Endothelial cell (in vitro differentiated cells): Measurements from ENCODE around the gene MARK3. TPM values are rescaled to one million over a fixed set of nuclear protein-coding genes. Genes with fewer than 3 reads are reported as not detected.
A peak's percentile ranks its signal among the peaks of the same experiment; 100 is the strongest.

Experiments
- DNase-seq: peaks from one replicate; pipeline ENCODE4 v3.0.0; 2021; ENCODE audit warnings: low spot score
- H3K27ac Mint-ChIP-seq: one replicate; pipeline ENCODE4 v1.8.0; 2021; ENCODE audit warnings: mixed read lengths, inconsistent platforms; ENCODE audit not compliant: unreplicated experiment
- H3K27me3 Mint-ChIP-seq: one replicate; pipeline ENCODE4 v1.8.0; 2021; ENCODE audit warnings: mild to moderate bottlenecking, moderate library complexity, mixed read lengths, inconsistent platforms; ENCODE audit not compliant: unreplicated experiment
- H3K36me3 Mint-ChIP-seq: one replicate; pipeline ENCODE4 v1.8.0; 2021; ENCODE audit warnings: mild to moderate bottlenecking, low read depth, mixed read lengths, inconsistent platforms; ENCODE audit not compliant: unreplicated experiment
- H3K4me1 Mint-ChIP-seq: one replicate; pipeline ENCODE4 v1.8.0; 2021; ENCODE audit warnings: mild to moderate bottlenecking, mixed read lengths, inconsistent platforms; ENCODE audit not compliant: unreplicated experiment
- H3K4me3 Mint-ChIP-seq: one replicate; pipeline ENCODE4 v1.8.0; 2021; ENCODE audit warnings: mild to moderate bottlenecking, mixed read lengths, inconsistent platforms; ENCODE audit not compliant: unreplicated experiment
- H3K9me3 Mint-ChIP-seq: one replicate; pipeline ENCODE4 v1.8.0; 2021; ENCODE audit warnings: mixed read lengths, inconsistent platforms; ENCODE audit not compliant: unreplicated experiment
- CTCF ChIP-seq: fragments of 200-600 bp; sonication (generic); IDR thresholded peaks from one replicate; pipeline ENCODE4 v1.5.0; 2021; ENCODE audit warnings: antibody characterized with exemption; ENCODE audit not compliant: unreplicated experiment
- total RNA-seq: library from RNA; stranded (reverse); fragmentation: NEBNext Ultra II Directional; extraction: Animal tissue kit (Norgen Biotek cat#: 25700); gene quantifications from one replicate; pipeline ENCODE4 v1.2.1, GENCODE V29; 2021; ENCODE audit not compliant: unreplicated experiment

The MARK3 gene
- total RNA-seq, 1 donor from 2014 or later = 70.8 TPM

GRCh38 chr14:103340480-103341212, 44.6 kb upstream of the MARK3 start:
- no peak for DNase-seq
- H3K36me3 Mint-ChIP-seq = peaks cover 75% of the 10 kb centered on the region
- H3K4me1 Mint-ChIP-seq = peaks cover 22% of the 10 kb centered on the region
- H3K9me3 Mint-ChIP-seq = no peaks in the 10 kb centered on the region
- H3K27me3 Mint-ChIP-seq = peaks cover 6% of the 10 kb centered on the region
- peak overlapping the region; percentile 9 for H3K4me3 Mint-ChIP-seq
- no peak for TF ChIP-seq CTCF
- H3K27ac Mint-ChIP-seq = no peak overlapping the region

GRCh38 chr14:103341250-103342129, 43.7 kb upstream of the MARK3 start:
- peaks cover 15% of the 10 kb centered on the region for H3K4me1 Mint-ChIP-seq
- TF ChIP-seq CTCF = no peak
- peaks cover 69% of the 10 kb centered on the region for H3K36me3 Mint-ChIP-seq
- peak overlapping the region; percentile 50 for H3K4me3 Mint-ChIP-seq
- H3K27ac Mint-ChIP-seq = peak overlapping the region; percentile 57
- no peaks in the 10 kb centered on the region for H3K27me3 Mint-ChIP-seq
- DNase-seq = no peak
- H3K9me3 Mint-ChIP-seq = no peaks in the 10 kb centered on the region

DNA sequence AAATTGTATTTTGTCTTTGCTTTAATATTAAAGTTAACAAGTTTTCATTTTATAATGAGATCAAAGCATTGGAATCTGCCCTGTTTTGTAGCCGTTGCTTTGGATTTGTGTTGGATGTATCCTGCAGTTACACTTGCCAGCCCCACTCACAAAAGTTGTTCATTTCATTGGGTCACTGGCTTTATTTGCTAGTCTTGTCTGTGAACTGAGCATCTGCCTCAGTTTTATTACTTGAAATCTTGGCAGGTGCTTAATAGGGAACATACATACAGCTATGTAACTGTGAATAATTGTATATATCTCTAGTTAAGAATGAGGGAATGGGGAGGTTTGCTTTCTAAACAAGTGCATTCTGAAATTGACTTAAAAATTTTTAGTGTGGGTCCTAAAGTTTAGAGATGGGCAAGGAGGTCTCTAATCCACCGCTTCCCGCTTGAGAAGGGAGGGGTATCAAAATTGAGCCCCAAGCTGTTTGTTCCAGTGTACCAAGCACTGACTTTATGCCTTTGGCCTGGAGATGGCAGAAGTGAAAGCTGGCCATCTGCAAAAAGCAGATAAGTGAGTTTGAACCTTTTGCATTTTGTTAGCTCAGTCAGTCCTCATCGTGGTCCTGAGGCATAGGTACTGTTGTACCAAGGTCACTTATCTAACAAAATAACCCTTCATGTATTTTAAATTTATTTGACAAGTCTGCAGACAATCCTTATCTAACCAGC, 41.9 kb upstream of the MARK3 start:
- no peaks in the 10 kb centered on the region for H3K27me3 Mint-ChIP-seq
- TF ChIP-seq CTCF = no peak
- H3K4me1 Mint-ChIP-seq = peaks cover 2% of the 10 kb centered on the region
- H3K27ac Mint-ChIP-seq = no peak overlapping the region
- H3K4me3 Mint-ChIP-seq = peak overlapping the region; percentile 9
- H3K9me3 Mint-ChIP-seq = no peaks in the 10 kb centered on the region
- no peak for DNase-seq
- H3K36me3 Mint-ChIP-seq = peaks cover 51% of the 10 kb centered on the region

GRCh38 chr14:103343905-103344797, 41.1 kb upstream of the MARK3 start:
- Mint-ChIP-seq H3K4me3 (no peak overlapping the region), H3K27me3 (no peaks in the 10 kb centered on the region), H3K9me3 (no peaks in the 10 kb centered on the region), H3K4me1 (no peaks in the 10 kb centered on the region), H3K27ac (no peak overlapping the region), H3K36me3 (peaks cover 43% of the 10 kb centered on the region)
- DNase-seq = no peak
- TF ChIP-seq CTCF = no peak
